M059J (cell line): Measurements from ENCODE around the gene SPIB. TPM values are rescaled to one million over a fixed set of nuclear protein-coding genes. Genes with fewer than 3 reads are reported as not detected.
"Not testable (repeated sequence)": the region's sequence is repeated elsewhere in the genome, so short reads cannot be mapped to it uniquely, and the experiment has no call there.

Source experiments
- DNase-seq: peaks from one replicate; pipeline ENCODE4 v3.0.0-alpha.2; 2012; ENCODE audit warnings: low read depth
- total RNA-seq: library from RNA; depleted of rRNA; stranded (reverse); fragments of >200 nt; shearing (Covaris generic); gene quantifications from 2 replicates; pipeline ENCODE4 v1.2.3, GENCODE V29; 2014; rRNA removed

SPIB gene
- total RNA-seq = not detected in 2 replicates

- no peak for DNase-seq
These were observed at the start of gene SPIB for GRCh38 chr19:50418176-50419021. Gene SPIB (plus strand): TSS chr19:50418938. CDS start chr19:50418963, 25 bp downstream.

DNA sequence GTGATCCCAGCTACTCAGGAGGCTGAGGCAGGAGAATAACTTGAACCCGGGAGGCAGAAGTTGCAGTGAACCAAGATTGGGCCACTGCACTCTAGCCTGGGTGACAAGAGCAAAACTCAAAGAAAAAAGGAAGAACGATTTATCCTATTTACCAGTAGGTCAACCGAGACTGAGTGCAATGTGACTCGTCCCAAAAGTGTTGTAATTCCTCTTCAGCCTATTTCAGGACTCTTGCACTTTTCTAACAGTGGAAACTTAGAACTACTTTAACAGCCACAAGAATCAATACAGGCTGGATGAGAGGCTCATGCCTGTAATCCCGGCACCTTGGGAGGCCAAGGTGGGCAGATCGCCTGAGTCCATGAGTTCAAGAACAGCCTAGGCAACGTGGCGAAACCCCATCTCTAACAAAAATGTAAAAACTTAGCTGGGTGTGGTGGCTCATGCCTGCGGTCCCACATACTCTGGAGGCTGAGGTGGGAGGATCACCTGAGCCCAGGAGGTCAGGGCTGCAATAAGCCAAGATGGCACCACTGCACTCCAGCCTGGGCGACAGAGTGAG lies 46.7 kb upstream of the SPIB start:
- no peak for DNase-seq

DNA sequence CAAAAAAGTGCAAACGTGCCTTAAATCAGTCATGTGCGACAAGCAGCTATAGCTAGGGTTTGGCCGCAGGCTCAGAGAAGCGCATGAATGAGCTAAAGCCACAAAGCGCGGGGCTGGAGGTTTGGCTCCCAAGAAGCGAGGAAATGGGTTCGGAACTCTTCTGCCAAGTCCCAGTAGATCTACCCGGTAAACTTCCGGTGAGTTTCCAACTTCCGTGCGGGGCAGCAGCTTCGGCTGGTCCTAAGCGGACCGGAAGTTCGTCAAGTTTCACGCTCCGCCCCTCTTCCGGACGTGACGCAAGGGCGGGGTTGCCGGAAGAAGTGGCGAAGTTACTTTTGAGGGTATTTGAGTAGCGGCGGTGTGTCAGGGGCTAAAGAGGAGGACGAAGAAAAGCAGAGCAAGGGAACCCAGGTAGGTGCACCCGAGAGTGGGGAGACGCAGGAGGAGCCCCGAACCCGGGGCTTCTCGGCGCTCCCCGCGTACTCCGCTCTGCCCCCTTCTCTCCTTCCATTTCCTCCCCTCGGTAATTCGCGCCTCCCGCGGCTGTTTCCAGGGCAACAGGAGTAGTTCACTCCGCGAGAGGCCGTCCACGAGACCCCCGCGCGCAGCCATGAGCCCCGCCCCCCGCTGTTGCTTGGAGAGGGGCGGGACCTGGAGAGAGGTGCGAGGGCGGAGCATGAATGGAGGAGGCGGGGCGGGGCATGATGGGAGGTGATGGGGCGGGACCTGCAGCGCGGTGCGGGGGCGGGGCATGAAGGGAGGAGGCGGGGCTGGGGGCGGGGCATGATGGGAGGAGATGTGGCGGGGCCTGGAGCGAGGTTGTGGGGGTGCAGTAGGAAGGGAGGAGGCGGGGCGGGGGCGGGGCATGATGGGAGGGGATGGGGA lies 42.3 kb upstream of the SPIB start, which contains the start of gene NR1H2:
TSS of gene NR1H2 (plus strand) at position 292 of the 885 bp plus-strand sequence. CDS start 1,149 bp downstream, outside the sequence.
- DNase-seq = peak; percentile 94

DNA sequence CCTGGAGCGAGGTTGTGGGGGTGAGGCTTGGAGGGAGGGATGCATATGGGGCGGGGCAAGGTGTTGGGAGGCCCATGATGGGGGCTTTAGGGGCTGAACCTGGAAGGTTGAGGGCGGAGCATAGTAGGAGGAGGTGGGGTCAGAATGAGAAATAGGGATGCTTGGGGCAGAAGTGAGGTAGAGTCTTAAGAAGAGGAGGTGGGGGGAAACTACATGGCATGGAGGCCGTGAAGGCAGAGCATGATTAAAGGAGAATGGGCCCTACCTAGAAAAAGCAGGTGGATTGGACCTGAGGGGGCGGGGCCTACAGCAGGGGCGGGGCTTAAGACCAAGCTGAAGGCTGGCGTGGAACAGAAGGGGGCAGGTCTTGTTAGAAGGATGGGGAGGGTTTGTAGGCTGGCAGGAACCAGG lies 41.7 kb upstream of the SPIB start:
- DNase-seq = no peak

DNA sequence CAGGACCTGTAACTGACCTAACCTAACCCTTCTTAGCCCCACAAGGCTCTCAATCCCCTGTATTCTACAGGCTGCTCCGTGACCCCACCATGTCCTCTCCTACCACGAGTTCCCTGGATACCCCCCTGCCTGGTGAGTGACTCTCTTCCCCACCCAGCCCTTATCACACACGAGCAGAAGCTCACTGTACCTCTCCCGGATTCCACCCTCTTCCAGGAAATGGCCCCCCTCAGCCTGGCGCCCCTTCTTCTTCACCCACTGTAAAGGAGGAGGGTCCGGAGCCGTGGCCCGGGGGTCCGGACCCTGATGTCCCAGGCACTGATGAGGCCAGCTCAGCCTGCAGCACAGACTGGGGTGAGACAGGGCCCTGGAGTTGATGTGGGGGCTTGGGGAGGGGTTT lies 41.2 kb upstream of the SPIB start:
- DNase-seq = no peak

- no peak for DNase-seq
These were observed 40.4 kb upstream of the SPIB start for GRCh38 chr19:50378169-50378862.

DNA sequence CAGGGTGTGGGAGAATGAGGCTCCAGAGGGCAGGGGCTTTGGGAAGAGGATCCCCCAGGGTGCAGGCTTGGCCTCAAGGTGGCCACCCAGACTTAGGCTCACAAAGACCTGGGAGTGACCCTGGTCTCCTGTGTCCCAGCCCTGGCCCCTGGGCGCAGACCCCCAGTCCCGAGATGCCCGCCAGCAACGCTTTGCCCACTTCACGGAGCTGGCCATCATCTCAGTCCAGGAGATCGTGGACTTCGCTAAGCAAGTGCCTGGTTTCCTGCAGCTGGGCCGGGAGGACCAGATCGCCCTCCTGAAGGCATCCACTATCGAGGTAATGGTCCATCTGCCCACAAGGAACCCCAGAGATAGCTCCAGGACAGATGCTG lies 39.9 kb upstream of the SPIB start:
- DNase-seq = no peak

- DNase-seq = no peak
These were observed 39.1 kb upstream of the SPIB start for GRCh38 chr19:50379602-50380001.

GRCh38 chr19:50380137-50380536 lies 38.6 kb upstream of the SPIB start:
- no peak for DNase-seq

- no peak for DNase-seq
These were observed 38.0 kb upstream of the SPIB start for GRCh38 chr19:50380751-50381151.

GRCh38 chr19:50381881-50382729 lies 36.6 kb upstream of the SPIB start:
- DNase-seq = no peak

DNA sequence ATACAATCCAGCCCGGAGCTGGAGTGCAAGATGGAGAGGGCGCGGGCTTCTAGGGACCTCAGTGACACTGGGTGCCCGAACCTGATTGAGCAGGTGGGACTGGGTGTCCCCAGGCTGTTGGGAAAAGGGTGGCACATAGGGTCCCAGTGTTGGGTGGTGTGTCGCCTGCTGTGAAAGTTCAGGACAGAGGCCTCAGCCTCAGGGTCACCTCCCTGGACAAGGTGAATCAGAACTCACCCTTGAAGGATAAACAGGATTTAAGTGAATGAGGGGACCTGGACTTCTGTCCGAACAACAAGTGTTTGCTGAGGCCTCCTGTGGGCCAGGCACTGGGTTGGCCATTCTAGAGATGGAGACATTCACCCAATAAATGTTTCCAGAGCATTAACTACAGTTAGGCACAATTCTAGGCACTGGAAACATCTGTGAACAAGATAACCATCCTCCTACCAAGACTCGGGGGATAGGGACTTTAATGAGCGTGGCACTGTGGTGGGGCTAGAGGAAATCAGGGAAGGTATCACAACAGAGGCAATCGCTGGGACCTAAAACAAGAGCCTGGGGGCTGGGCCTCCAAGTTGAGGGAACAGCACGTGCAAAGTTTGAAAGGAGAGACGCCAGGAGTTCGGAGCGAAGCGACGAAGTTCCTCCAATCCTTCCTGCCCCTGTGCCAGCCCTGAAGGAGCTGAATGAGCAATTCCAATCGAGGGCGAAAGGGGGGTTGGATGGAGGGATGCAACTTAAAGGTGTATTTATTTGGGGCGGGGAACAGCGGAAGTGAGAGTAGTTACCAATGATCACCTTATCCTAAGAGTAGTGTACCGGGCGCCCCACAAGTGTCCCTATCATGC lies 35.5 kb upstream of the SPIB start:
- DNase-seq = no peak

DNA sequence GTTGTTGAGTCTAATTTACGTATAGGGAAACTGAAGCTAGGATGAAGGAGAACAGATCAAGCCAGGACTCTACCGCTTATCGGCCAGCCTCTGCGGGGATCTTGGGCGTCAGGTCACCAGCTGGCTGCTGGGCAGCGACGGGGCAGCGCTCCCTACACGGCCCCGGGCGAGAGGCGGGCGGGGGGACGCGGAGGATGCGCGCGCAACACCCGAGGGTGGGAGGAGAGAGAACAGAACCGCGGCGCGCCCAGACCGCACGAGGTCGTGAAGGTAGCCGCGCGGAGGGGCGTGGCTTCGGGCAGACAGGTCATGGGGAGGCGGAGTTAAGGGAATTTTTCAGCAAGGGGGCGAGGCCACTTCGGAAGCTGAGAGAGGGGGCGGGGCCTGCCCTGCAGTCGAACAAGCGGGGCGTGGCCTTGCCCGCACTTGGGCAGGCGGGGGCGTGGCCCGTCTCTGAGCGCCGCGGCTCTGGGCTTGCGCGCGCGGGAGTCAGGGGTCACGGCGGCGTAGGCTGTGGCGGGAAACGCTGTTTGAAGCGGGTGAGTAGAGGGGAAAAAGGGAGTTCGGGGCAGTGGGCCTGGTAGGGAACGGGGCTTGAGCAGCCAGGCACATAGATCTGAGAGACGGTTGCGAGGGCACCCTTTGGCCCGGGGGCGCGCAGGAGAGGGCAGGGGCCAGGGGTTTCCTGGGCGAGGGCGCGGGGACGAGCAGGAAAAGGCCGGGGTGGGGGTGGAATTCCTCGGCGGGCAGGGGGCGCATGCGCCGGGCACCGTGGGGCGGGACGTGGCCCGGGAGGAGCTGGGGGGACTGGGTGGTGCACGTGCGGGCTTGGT lies 34.7 kb upstream of the SPIB start, which contains the start of gene POLD1:
TSS of gene POLD1 (plus strand) at position 496 of the 833 bp plus-strand sequence. CDS start 14,505 bp downstream, outside the sequence.
- peak; percentile 95 for DNase-seq

DNA sequence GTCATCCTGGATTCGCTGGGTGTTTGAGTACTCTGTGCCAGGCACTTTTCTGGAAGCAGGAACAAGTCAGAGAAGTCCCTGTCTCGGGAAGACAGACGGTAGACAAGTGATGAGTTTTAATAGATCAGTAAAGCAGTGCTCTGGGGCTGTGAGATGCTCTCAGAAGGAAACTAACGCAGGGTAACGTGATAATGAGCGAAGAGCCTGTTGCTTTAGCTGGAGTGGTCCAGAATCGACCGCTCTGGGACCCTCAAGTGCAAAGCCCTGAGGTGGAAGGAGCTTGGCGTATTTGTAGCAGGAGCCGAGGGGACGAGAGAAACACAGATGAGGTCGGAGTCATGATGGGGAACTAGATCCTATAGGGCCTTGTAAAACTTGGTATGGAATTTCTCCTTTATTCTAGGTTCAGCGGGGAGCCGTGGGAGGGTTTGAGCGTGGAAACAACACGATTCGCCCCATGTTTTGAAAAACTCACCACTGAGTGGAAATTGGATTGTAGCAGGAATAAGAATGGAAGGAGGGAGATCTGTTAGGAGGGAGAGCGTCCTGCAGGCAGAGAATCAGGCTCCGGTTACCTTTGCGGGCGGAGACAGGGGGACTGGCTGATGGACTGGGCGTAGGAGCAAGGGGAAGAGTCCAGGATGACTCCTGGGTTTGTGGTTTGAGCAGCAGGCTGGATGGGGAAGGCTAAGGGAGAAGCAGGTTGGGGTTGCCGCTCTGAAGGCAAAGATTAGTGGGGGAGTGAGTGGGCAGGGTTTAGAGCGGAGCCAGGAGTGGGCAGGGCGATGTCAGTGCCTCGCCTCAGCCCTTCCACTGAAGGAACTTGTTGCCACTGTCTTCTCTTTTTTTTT lies 33.8 kb upstream of the SPIB start:
- DNase-seq = no peak

- DNase-seq = no peak
These were observed 31.4 kb upstream of the SPIB start for GRCh38 chr19:50387176-50387867.

- no peak for DNase-seq
These were observed 30.9 kb upstream of the SPIB start for GRCh38 chr19:50387868-50388245.

- not testable (repeated sequence) for DNase-seq
These were observed 28.4 kb upstream of the SPIB start for GRCh38 chr19:50390295-50390694.
